GM23248 (cell line): ENCODE results near the gene JMJD1C. TPM values are rescaled to one million over a fixed set of nuclear protein-coding genes. Genes with fewer than 3 reads are reported as not detected.

ENCODE experiments used
- DNase-seq: peaks from one replicate; pipeline ENCODE4 v3.0.0-alpha.2; 2015
- H2AFZ ChIP-seq: fragments of 200-600 bp; sonication (generic); 2 replicates; pipeline ENCODE4 v1.6.1; 2016; ENCODE audit warnings: antibody characterized with exemption
- H3F3A ChIP-seq: fragments of 200-600 bp; sonication (generic); 2 replicates; pipeline ENCODE4 v1.6.1; 2016; ENCODE audit warnings: mild to moderate bottlenecking, antibody characterized with exemption, mixed run types; ENCODE audit not compliant: insufficient read depth
- H3K27ac ChIP-seq: fragments of 200-600 bp; sonication (generic); 2 replicates; pipeline ENCODE4 v1.5.1; 2016; ENCODE audit warnings: mild to moderate bottlenecking
- H3K27me3 ChIP-seq: fragments of 200-600 bp; sonication (generic); replicated peaks from 2 replicates; pipeline ENCODE4 v1.6.1; 2016; ENCODE audit warnings: mild to moderate bottlenecking; ENCODE audit not compliant: insufficient read depth
- H3K36me3 ChIP-seq: fragments of 200-600 bp; sonication (generic); 2 replicates; pipeline ENCODE4 v1.6.1; 2016; ENCODE audit warnings: low read depth, mild to moderate bottlenecking
- H3K4me1 ChIP-seq: fragments of 200-600 bp; sonication (generic); 2 replicates; pipeline ENCODE4 v1.6.1; 2016; ENCODE audit warnings: mild to moderate bottlenecking; ENCODE audit not compliant: insufficient read depth
- H3K4me2 ChIP-seq: fragments of 200-600 bp; sonication (generic); one replicate; pipeline ENCODE4 v1.6.1; 2016; ENCODE audit warnings: mild to moderate bottlenecking; ENCODE audit not compliant: unreplicated experiment
- H3K4me3 ChIP-seq: fragments of 200-600 bp; sonication (generic); 2 replicates; pipeline ENCODE4 v1.5.1; 2016; ENCODE audit warnings: mild to moderate bottlenecking
- H3K79me2 ChIP-seq: fragments of 200-600 bp; sonication (generic); 2 replicates; pipeline ENCODE4 v1.6.1; 2016; ENCODE audit warnings: mild to moderate bottlenecking; ENCODE audit not compliant: insufficient read depth
- H3K9ac ChIP-seq: fragments of 200-600 bp; sonication (generic); 2 replicates; pipeline ENCODE4 v1.6.1; 2016; ENCODE audit warnings: mild to moderate bottlenecking
- H3K9me2 ChIP-seq: fragments of 200-600 bp; sonication (generic); 2 replicates; pipeline ENCODE4 v1.6.1; 2016; ENCODE audit warnings: mixed run types, mild to moderate bottlenecking, moderate library complexity; ENCODE audit not compliant: insufficient read depth
- H3K9me3 ChIP-seq: fragments of 200-600 bp; sonication (generic); one replicate; pipeline ENCODE4 v1.6.1; 2017; ENCODE audit warnings: low read depth
- H4K20me1 ChIP-seq: fragments of 200-600 bp; sonication (generic); 2 replicates; pipeline ENCODE4 v1.6.0; 2016; ENCODE audit not compliant: insufficient read depth
- EZH2 ChIP-seq: fragments of 200-600 bp; sonication (generic); IDR thresholded peaks from 2 replicates; pipeline ENCODE4 v1.6.1; 2018; ENCODE audit warnings: antibody characterized with exemption, mild to moderate bottlenecking; ENCODE audit not compliant: insufficient read depth, poor library complexity, severe bottlenecking
- EZH2phosphoT487 ChIP-seq: fragments of 200-600 bp; sonication (generic); IDR thresholded peaks from 2 replicates; pipeline ENCODE4 v1.6.1; 2018; ENCODE audit warnings: antibody characterized with exemption, moderate library complexity, mild to moderate bottlenecking, low read depth; ENCODE audit not compliant: insufficient read depth
- WGBS, 2 experiments: methylation state at CpG; one replicate each; pipeline ENCODE4 v1.1.6; 2015 to 2017; ENCODE audit warnings: low lambda C conversion rate in 2 of 2, low coverage in 1 of 2; ENCODE audit errors: missing lambda C conversion rate in 2 of 2; 5-methylcytosine and 5-hydroxymethylcytosine counted together
- in situ Hi-C: fragments of 300-500 bp; cut with MboI; formaldehyde crosslinking; loops from 2 replicates; pipeline ENCODE4 v1.15.0; 2020
- polyA plus RNA-seq: library from polyadenylated mRNA; unstranded; fragments of >200 nt; fragmentation: Nextera tagmentation; extraction: Ambion mirVana; gene quantifications from 2 replicates; pipeline ENCODE4 v1.2.1, GENCODE V29; 2016
- total RNA-seq: library from RNA; depleted of rRNA; stranded (reverse); fragments of >200 nt; shearing (Covaris generic); gene quantifications from 2 replicates; pipeline ENCODE4 v1.2.3, GENCODE V29; 2014

The JMJD1C gene
- total and polyA plus RNA-seq, 2 experiments from 2014 or later, result 34.6 to 74.3 TPM

- no peak overlapping the region for H3K4me2 ChIP-seq
- no peaks in the 10 kb centered on the region for H4K20me1 ChIP-seq
- no peaks in the 10 kb centered on the region for H3K79me2 ChIP-seq
- H3K27ac ChIP-seq, result no peak overlapping the region
- H3K9ac ChIP-seq, result no peak overlapping the region
- H3F3A ChIP-seq, result peaks cover 38% of the 10 kb centered on the region; the same call in 1 of the 2 replicates
- peaks cover 8% of the 10 kb centered on the region; the same call in 1 of the 2 replicates for H3K4me1 ChIP-seq
- H3K4me3 ChIP-seq, result no peak overlapping the region
- no peak overlapping the region for H2AFZ ChIP-seq
- 87 to 95% methylated on average over 1 of the region's 1 CpG for WGBS, 2 experiments
- H3K27me3 ChIP-seq, result no peaks in the 10 kb centered on the region
- in situ Hi-C loops, result no loop called here
- H3K9me2 ChIP-seq, result no peaks in the 10 kb centered on the region
- no peaks in the 10 kb centered on the region for H3K9me3 ChIP-seq
- H3K36me3 ChIP-seq, result peaks cover 73% of the 10 kb centered on the region
- no peak for DNase-seq
- TF ChIP-seq EZH2phosphoT487, result no peak
- TF ChIP-seq EZH2, result no peak
Measured at GRCh38 chr10:63173468-63174232, 292.1 kb downstream of the JMJD1C start.

GRCh38 chr10:63171926-63172325, 293.9 kb downstream of the JMJD1C start:
- Histone ChIP-seq H3K9me2 (no peaks in the 10 kb centered on the region), H3K4me1 (peaks cover 8% of the 10 kb centered on the region; the same call in 1 of the 2 replicates), H3K9ac (no peak overlapping the region), H3K27ac (no peak overlapping the region), H3K36me3 (peaks cover 69% of the 10 kb centered on the region), H3K79me2 (no peaks in the 10 kb centered on the region), H3K4me2 (no peak overlapping the region), H3K27me3 (no peaks in the 10 kb centered on the region), H3F3A (peaks cover 44% of the 10 kb centered on the region; the same call in 1 of the 2 replicates), H3K9me3 (no peaks in the 10 kb centered on the region), H4K20me1 (no peaks in the 10 kb centered on the region), H3K4me3 (no peak overlapping the region), H2AFZ (no peak overlapping the region)
- in situ Hi-C loops, result no loop called here
- WGBS, 2 experiments, result 86 to 98% methylated on average over 1 of the region's 1 CpG
- no peak for TF ChIP-seq EZH2phosphoT487
- no peak for TF ChIP-seq EZH2
- no peak for DNase-seq

GRCh38 chr10:63171255-63171855, 294.4 kb downstream of the JMJD1C start:
- no peak for DNase-seq
- Histone ChIP-seq H3K36me3 (peaks cover 64% of the 10 kb centered on the region), H3K9me2 (no peaks in the 10 kb centered on the region), H3F3A (peaks cover 39% of the 10 kb centered on the region; the same call in 1 of the 2 replicates), H3K27me3 (no peaks in the 10 kb centered on the region), H3K4me2 (no peak overlapping the region), H3K4me3 (no peak overlapping the region), H3K4me1 (peaks cover 8% of the 10 kb centered on the region; the same call in 1 of the 2 replicates), H3K9me3 (no peaks in the 10 kb centered on the region), H4K20me1 (no peaks in the 10 kb centered on the region), H3K27ac (no peak overlapping the region), H3K79me2 (no peaks in the 10 kb centered on the region), H2AFZ (no peak overlapping the region), H3K9ac (no peak overlapping the region)
- TF ChIP-seq EZH2phosphoT487, result no peak
- TF ChIP-seq EZH2, result no peak
- WGBS, 2 experiments, result 83 to 90% methylated on average over 1 of the region's 1 CpG
- in situ Hi-C loops, result no loop called here

DNA sequence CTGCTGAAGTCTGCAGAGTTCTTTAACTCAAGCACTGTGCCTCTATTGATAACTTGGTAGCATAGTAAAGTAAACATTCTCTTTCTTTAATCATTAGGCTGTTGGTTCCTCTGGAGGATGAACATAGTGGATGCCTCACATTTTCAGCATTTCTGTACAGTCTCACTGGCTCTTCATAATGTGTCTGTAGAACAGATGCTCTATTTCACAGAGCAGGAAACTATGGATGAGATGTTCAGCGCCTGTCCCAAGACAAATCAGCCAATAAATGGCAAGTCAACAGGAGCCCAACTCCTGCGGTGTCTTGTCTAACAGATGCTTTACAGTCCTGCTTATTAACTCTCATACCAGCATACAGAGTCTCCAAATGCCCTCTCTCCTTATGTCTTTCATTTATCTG, 296.2 kb downstream of the JMJD1C start:
- Histone ChIP-seq H2AFZ (no peak overlapping the region), H3K27ac (no peak overlapping the region), H3K9me2 (no peaks in the 10 kb centered on the region), H3K4me2 (no peak overlapping the region), H3K27me3 (no peaks in the 10 kb centered on the region), H3F3A (peaks cover 35% of the 10 kb centered on the region; the same call in 1 of the 2 replicates), H3K4me1 (peaks cover 8% of the 10 kb centered on the region; the same call in 1 of the 2 replicates), H3K36me3 (peaks cover 52% of the 10 kb centered on the region), H3K4me3 (no peak overlapping the region), H3K9me3 (no peaks in the 10 kb centered on the region), H3K9ac (no peak overlapping the region), H4K20me1 (no peaks in the 10 kb centered on the region), H3K79me2 (no peaks in the 10 kb centered on the region)
- in situ Hi-C loops, result no loop called here
- DNase-seq, result no peak
- TF ChIP-seq EZH2phosphoT487, result no peak
- no peak for TF ChIP-seq EZH2
- 99 to 100% methylated on average over 2 of the region's 2 CpGs for WGBS, 2 experiments
